8988T (cell line): ENCODE data around the gene CDKL1.

ENCODE experiments used
- DNase-seq: peaks from one replicate; pipeline ENCODE4 v3.0.0; 2011

Gene CDKL1

GRCh38 chr14:50396631-50397389 lies at the start of gene CDKL1:
TSS of gene CDKL1 (minus strand) at chr14:50396881. CDS start at chr14:50395868, 1,013 bp downstream.
- DNase-seq = peak; percentile 65

GRCh38 chr14:50434528-50434927 lies 37.8 kb upstream of the CDKL1 start:
- DNase-seq = no peak

GRCh38 chr14:50432131-50432530 lies 35.5 kb upstream of the CDKL1 start:
- DNase-seq = no peak

GRCh38 chr14:50425816-50426215 lies 29.1 kb upstream of the CDKL1 start:
- DNase-seq = no peak

GRCh38 chr14:50425105-50425504 lies 28.4 kb upstream of the CDKL1 start:
- no peak for DNase-seq

- DNase-seq = no peak
Observed at GRCh38 chr14:50423529-50423928, 26.8 kb upstream of the CDKL1 start.

GRCh38 chr14:50421499-50421898 lies 24.8 kb upstream of the CDKL1 start:
- DNase-seq = no peak

- no peak for DNase-seq
Observed at GRCh38 chr14:50417853-50418252, 21.2 kb upstream of the CDKL1 start.

GRCh38 chr14:50410921-50411320 lies 14.2 kb upstream of the CDKL1 start:
- DNase-seq = no peak

GRCh38 chr14:50410071-50410470 lies 13.4 kb upstream of the CDKL1 start:
- no peak for DNase-seq

- DNase-seq = no peak
Observed at GRCh38 chr14:50407111-50407812, 10.6 kb upstream of the CDKL1 start.

- no peak for DNase-seq
Observed at GRCh38 chr14:50403419-50403818, 6.7 kb upstream of the CDKL1 start.

GRCh38 chr14:50402965-50403364 lies 6.3 kb upstream of the CDKL1 start:
- no peak for DNase-seq

GRCh38 chr14:50400461-50400860 lies 3.8 kb upstream of the CDKL1 start:
- DNase-seq = no peak

GRCh38 chr14:50399251-50400032 lies 2.8 kb upstream of the CDKL1 start:
- DNase-seq = no peak

GRCh38 chr14:50398189-50398580 lies 1.5 kb upstream of the CDKL1 start:
- no peak for DNase-seq

GRCh38 chr14:50397390-50398188 lies 908 bp upstream of the CDKL1 start:
- DNase-seq = no peak

GRCh38 chr14:50395448-50395847 lies 1.2 kb downstream of the CDKL1 start:
- DNase-seq = no peak

GRCh38 chr14:50394713-50395112 lies 2.0 kb downstream of the CDKL1 start:
- no peak for DNase-seq

GRCh38 chr14:50389668-50390441 lies 6.8 kb downstream of the CDKL1 start:
- no peak for DNase-seq

GRCh38 chr14:50388256-50388931 lies 8.3 kb downstream of the CDKL1 start:
- no peak for DNase-seq
